ENCODE measurements around the gene DOCK3.

- TF ChIP-seq CTCF (IDR thresholded peaks at IDR 0.05) (no peak), POLR2A (IDR thresholded peaks at IDR 0.05) (no peak), POLR2AphosphoS5 (IDR thresholded peaks at IDR 0.05) (no peak)
These were observed 596.4 kb downstream of the DOCK3 start for GRCh38 chr3:51271172-51271571.
